Activated CD4-positive, alpha-beta T cell treated with anti-CD3 and anti-CD28 coated beads, Interleukin-2, amount 50 U/mL, for 4 hours (primary cell): ENCODE results near the gene GALK1.
"Not testable (repeated sequence)": the region's sequence is repeated elsewhere in the genome, so short reads cannot be mapped to it uniquely, and the experiment has no call there.

Experiments
- DNase-seq, 2 experiments: peaks; one replicate each; pipeline ENCODE4 v3.0.0-alpha.2; 2020

Gene GALK1

DNA sequence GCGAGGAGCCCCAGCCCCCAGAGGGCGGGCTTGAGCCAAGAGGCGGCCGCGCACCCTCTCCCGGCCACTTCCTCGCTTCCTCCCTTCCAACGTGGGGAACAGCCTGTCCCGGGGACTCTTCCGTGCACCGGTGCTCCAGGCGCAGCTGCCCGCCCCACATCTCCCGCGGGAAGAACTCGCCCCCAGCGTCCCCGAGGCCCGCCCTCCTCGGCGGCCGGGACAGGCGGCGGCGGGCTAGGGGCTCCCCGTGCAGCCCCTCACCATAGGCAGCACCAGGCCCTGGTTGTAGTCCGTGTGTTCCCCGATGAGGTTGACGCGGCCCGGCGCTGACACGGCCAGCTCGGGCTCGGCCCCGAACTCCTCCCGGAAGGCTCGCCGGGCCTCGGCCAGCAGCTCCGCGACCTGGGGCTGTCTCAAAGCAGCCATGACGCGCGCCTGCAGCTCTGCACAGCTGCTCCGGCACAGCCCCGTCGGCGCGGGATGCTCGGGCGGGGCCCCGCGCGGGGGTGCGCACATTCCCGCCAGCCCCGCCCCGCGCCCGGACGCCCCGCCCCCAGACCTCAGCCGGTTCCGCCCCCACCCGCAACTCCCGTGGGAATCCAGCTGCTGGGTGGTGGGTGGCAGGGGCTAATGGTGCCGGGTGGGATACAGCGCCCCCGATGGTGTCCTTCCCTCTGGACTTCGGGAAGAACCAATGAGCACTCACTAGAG, at the start of gene GALK1:
Gene GALK1, minus strand, starts transcription at position 482 of the 711 bp plus-strand sequence. Its CDS starts 56 bp downstream, at position 426.
- peak; percentile 64 to 67 for DNase-seq

DNA sequence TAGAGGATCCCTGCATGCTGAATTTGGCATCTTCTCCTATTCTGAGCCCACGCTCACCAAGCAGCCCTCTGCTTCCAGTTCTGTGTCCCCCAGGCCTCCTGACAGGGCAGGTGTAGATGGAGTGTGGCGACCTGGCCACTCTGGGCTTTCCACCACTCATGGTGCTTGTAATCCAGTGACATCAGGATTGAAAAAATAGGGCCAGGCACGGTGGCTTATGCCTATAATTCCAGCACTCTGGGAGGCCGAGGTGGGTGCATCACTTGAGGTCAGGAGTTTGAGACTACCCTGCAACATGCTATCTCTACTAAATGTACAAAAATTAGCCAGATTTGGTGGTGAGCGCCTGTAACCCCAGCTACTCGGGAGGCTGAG, 49.0 kb upstream of the GALK1 start:
- DNase-seq, result no peak

DNA sequence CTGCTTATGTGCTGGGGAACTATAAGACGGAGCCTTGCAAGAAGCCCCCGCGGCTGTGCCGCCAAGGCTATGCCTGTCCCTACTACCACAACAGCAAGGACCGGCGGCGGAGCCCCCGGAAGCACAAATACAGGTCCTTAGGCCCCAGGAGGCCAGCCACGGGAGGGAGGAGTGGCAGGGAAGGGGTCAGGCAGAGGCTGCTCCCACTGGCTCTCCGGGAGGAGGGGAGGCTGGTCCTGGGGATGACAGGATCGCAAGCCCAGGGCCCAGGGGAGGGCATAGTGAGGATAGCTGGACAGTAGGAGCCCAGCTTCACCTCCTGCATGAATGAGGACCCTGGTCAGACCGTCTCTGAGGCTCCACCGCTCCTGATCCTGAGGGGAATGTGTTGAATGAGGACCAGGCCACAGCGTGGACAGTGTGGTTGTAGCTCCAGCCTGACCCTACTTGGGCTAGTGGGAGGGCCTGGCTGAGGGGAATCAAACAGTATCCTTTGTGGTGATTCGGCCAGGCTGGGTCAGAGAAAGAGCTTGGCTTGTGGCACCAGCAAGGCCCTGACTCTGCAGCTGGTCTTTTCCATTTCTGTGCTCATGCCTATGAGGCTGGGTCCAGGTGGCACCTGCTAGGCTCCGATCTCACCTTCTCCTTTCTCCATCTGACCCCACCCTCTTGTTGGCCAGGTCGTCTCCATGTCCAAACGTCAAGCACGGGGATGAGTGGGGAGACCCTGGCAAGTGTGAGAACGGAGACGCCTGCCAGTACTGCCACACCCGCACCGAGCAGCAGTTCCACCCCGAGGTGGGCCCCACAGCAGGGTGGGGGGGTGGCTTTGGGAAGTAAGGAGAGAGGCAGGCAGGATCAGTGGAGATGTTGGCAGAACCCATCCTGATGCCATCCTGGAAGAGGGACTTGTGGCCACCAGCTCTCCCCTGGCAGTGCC, 48.4 kb upstream of the GALK1 start:
- DNase-seq, result no peak

DNA sequence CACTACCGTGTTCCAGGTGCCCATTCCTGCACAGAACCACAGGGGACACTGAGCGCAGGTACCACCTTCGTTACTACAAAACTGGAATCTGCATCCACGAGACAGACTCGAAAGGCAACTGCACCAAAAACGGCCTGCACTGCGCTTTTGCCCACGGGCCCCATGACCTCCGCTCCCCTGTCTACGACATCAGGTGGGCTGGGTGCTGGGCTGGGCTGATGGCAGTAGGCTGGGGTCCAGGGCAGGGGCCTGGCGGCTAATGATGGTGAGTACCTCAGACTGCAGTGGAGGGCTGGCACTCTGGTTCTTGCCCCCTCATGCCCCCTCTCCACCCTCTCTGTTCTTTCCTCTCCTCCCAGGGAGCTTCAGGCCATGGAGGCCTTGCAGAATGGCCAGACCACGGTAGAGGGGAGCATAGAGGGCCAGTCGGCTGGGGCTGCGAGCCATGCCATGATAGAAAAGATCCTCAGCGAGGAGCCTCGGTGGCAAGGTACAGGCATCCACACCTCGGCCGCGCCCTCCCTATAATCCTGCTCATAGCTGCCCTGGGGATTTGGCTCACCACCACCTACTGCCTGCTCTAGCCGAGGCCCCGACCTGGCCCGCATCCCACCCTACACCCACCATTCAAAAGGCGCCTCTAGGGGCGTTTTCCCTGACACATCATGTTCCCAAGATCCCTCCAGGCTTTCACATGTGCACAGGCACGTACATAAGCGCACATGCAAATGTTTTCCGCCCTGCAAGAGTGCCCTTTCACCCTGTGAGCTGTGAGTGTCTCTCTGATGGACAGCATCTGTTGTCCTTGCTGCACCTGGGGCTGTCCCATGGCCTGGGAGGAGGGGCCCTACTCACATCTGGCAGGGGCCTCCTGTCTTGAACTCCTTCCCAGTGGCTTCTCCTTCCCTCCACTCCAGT, 47.4 kb upstream of the GALK1 start:
- DNase-seq, result no peak

DNA sequence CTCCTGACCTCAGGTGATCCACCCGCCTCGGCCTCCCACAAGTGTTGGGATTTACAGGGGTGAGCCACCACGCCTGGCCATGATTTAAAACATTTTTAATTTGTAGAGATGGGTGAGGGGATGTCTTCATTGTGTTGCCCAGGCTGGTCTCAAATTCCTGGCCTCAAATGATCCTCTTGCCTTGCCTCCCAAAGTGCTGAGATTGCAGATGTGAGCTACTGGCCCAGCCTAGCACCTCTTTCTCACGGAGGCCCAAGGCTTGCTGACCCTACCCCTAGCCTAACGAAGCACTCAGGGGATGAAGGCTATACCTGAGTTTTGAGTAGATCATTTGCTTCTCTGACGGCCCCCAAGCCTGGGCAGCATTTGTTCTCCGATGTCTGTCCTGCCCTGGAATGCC, 46.2 kb upstream of the GALK1 start:
- no peak for DNase-seq

DNA sequence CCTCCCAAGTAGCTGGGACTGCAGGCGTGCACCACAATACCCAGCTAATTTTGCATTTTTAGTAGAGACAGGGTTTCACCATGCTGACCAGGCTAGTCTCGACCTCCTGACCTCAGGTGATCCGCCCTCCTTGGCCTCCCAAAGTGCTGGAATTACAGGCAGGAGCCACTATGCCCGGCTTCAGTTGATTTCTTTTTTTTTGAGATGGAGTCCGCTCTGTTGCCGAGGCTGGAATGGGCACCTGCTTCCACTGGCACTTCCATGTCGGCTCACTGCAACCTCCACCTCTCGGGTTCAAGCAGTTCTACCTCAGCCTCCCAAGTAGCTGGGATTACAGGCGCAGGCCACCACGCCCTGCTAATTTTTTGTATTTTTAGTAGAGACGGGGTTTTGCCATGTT, 45.8 kb upstream of the GALK1 start:
- DNase-seq, result not testable (repeated sequence)

DNA sequence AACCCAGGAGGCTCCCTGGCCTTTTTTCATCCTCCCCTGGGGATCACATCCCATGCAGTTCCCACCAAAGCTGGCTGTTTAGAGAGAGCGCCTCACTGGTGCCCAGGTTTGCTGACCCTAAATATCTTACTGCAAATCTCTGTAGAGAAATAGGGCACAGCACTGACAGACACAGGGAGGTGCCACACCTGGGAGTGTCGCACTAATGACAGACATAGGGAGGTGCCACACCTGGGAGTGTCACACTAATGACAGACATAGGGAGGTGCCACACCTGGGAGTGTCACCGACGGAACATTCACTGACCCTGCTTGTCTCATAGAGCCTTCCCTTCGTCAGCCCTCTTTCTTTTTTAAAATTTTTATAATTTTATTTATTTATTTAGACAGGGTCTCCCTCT, 45.2 kb upstream of the GALK1 start:
- no peak for DNase-seq

DNA sequence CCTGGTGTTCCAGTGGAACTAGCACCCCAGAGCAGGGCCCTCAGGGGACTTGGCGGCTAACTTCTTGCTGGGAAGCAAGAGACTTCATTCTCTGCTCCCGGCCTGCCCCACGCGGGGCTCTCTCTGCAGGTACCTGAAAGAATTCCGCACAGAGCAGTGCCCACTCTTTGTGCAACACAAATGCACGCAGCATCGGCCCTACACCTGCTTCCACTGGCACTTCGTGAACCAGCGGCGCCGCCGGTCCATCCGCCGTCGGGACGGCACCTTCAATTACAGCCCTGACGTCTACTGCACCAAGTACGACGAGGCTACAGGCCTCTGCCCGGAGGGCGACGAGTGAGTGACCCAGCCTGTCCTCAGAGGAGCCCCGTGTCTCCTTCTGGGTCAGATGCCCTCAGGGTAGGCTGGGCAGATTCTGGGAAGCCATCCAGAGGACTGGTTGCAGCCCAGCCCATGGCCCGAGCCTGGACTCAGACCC, 44.7 kb upstream of the GALK1 start:
- DNase-seq, result no peak

DNA sequence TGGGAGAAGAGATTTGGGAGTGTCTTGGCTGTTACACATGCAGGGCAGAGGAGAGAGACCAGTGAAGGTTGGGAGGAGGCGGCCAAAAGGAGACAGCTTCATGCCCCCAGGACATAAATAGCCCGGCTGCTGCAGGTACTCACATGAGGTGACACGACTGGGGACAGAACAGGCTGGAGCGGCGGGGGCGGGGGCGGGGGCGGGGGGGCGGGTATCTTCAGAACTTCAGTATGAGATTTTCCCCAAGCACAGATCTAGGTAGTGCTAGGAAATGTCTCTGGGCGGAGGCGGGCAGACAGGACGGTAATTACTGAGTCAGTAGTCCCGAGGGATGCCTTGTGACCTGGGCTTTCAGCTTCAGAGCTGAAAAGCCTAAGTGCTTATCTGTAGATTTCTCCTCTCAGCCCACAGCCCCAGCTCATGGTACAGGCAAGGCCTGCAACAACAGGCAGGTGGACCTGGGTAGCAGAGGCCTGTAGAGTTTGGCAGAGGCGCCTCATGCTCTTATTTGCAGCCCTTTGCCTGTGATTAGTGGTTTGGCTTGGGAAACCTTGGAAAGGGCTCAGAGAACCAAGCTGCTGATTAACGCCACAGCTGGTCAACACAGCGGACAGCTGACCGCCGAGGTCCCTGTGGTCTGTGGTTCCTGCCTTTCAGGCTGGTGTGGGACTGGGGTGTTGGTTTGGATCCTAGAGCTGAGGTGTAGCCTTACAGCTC, 44.1 kb upstream of the GALK1 start:
- peak in 1 of 2 experiments; percentile 21 for DNase-seq

DNA sequence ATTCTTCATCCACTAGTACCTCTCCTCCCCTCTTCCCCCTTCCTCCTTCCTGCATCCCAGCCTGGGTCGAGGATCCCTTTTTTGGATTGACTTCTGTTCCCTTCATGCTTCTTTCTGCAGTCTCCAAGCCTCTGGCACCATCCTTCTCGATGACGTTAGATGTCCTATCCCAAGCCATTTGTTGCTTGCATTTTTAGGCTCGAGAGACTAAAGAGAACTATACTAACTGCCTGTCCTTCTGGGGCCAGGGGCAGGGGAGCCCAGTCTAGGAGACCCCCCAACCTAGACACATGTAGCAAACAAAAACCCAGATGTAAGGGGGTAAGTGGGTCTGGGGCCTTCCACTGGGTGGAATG, 43.5 kb upstream of the GALK1 start:
- DNase-seq, result no peak

DNA sequence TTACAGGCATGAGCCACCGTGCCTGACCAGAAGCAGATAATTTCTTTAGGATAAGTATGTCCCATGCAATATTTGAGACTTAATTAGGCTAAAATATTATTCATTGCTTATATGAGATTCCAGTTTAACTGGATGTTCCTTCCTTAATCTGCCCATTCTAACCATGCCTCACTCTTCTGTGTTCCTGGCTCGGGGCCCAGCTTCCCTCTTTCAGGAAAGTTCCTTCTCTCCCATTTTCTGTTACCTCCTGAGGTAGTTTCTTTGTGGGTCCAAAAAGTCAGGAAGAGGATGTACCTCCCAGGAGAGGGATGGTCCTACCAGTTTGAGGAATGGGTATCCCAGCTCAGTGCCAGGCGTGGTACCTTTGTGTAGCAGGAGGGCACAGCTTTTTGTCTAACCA, 42.9 kb upstream of the GALK1 start:
- no peak for DNase-seq

DNA sequence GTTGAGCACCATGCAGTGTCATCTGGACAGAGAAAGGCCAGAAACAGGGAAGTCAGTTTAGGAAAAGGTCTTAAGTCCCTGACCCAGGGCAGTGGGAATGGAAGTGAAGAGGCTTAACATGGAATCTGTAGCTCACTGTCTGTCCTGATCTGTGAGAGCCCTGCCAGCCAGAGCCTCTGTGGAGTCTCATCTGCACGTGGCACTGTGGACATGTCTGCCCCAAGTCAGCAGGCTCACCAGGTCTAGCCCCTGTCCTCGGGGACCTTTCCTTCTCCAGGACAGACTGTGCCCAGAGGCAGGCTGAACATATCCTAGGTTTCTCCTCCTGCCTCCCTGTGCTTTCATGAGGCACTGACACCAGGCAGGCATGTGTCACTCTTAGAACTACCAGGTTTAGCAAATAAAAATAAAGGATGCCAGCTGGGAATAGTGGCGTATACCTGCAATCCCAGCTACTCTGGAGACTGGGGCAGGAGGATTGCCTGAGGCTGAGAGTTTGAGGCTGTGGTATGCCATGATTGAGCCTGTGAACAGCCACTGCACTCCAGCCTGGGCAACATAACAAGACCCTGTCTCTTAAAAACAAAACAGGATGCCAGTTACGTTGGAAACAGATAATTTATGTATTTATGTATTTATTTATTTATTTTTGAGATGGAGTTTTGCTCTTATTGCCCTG, 42.0 kb upstream of the GALK1 start:
- DNase-seq, result no peak

DNA sequence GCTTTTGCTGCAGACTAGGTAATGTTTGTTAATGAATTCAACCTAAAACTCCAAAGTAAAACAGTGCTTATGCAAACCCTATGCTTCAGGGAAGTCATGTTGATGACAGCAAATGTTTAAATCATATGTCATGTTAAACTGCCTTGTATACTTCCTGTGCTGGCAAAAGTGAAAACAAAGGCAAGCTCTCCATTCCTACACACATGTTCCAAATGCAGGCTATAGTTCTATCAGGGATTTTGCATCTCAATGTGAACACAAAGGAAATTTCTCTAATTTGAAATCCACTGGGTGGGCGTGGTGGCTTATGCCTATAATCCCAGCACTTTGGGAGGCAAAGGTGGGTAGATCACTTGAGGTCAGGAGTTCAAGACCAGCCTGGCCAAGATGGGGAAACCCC, 38.9 kb upstream of the GALK1 start:
- no peak for DNase-seq

DNA sequence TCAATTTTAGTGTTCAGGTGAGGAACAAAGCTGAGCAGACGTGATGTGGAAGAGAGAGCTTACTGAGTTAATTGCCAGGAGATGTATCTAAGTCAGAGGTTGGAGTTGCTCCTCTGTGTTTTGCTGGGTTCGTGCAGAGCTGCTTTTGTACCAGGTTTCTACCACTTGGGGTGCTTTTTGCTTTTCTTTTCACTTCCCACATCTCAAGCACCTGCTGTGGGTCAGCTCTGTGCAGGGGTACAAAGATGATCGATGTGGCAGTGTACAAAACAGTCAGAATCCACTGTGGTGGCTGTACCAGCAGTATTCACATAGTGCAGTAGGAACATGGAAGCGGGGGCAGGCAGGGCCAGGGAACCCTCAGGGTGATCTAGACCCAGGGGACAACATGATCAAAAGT, 34.4 kb upstream of the GALK1 start:
- no peak for DNase-seq

DNA sequence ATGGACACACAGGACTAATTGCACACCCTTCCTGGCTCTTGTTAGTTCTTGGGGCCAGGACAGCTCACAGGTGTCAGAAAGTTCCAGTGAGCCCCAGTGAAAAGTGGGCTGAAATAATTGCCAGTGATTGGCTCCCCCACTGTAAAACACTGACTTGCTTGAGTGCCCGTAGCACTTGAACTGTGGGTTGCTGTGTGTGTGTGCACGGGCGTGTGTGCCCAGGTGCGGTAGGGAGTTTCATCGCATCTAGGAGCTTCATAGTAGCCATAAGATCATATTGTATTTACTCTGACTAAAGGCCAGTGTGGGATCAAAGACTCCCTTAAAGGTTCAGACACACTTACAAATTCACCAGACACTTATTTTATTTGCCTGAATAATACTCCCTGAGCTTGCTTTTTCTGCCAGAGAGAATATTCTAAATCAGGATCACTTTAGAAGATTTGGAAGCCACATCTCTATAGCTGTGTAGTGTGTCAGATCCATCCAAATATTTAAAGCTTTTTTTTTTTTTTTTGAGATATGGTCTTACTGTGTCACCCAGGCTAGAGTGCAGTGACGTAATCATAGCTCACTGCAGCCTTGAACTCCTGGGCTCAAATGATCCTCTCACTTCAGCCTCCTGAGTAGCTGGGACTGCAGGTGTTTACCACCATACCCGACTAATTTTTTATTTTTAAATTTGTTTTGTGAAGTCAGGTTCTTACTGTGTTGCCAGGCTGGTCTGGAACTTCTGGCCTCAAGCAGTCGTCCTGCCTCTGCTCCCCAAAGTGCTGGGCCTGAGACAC, 31.0 kb upstream of the GALK1 start:
- no peak for DNase-seq

DNA sequence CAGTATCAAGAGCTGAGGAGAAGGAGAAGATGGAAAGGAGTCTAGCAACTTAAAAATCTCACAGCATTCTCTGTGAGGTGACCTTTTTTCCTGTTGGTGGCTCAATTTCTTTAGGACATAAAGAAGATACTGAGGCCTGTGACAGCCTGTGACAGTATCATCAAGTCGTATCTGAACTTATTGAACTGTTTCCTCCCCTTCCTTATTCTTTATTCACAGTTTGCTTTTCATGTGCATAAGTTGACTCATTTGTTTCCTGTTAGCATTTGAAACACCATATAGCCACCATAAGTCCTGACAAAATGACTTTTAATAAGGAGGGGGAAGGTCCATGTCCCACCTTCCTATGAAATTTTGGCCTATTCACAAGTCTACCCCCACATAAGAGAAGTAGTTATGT, 28.5 kb upstream of the GALK1 start:
- no peak for DNase-seq

DNA sequence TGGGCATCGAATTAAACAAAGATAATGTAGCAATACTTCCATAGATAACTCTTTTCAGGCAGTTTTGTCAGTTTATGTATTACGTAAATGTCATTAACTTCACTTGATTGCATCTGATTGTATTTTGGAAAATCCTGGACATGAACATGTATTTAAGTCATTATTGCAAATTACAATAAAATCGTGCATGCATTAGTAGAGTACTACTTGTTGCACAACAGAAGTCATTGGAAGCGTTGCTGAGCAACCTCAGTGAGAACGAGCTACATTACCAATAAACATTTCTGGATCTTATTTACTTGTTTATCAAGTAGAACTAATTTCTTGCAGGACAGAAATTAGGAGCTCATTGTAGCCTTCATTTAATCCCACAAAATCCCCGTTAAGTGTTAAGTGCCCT, 26.3 kb upstream of the GALK1 start:
- no peak for DNase-seq

DNA sequence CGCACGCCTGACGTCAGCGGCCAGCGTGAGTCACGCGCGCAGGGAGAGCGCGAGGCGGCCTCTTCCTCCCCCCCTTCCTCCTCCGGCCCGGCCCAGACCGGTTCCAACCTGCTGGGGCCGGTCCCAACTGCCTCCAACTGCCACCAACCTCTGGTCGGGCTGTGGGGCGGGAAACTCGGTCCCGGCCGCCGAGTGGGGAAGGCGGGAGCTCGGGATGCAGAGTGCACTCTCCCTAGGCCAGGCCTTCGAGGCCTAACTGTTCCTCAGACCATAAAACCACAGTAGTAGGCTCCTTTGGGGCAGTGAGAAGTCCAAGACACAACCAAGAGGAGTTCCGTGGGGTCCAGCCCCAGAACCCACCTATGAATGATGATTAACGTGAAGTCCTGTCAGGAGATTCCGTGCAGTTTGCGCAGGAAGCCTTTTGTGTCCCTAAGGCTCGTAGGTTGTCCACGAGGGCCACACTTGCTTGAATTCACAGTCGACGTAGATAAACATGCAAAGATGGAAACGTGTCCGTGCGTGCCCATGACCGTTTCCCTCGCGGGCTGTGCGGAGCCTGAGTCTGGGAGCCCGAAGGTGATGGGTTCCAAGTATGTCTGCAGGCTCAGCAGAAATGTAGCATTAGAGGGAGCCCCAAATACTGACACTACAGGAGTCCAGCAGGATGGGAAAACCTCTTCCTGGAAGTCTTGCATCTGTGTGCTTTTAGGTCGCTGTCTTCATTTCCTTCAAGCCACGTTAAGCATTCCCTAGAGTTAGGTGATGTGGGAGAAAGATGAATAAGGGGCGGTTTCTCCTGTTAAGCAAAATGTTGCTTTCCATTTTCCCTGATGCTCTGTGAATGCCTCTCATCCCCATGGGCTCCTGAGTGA, 20.3 kb upstream of the GALK1 start:
- peak; percentile 12 to 21 for DNase-seq

DNA sequence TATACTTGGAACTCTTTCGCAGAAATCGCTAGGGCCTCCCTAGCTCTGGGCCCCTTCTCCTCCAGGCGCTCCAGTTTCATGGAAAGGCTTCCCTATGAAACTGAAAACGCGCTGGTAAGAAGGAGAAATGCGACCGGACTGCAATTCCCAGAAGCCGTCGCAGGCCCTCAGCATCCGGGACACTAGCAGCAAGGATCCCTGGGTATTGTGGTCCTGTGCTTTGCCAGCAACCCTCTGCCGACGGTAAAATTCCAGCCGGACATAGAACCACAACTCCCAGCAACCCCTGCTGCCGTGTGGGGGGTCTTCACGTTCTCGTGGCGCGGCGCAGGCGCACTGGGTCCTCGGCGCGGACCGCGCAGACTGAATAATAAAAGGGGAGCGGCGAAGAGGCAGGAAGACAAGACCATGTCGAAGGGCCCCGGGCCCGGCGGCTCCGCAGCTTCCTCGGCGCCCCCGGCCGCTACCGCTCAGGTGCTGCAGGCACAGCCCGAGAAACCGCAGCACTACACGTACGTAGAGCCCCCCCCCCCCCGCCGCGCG, 19.6 kb upstream of the GALK1 start, which contains the start of gene UNK:
Gene UNK, plus strand, starts transcription at position 334 of the 543 bp plus-strand sequence. Its CDS starts 75 bp downstream, at position 409.
- DNase-seq, result peak; percentile 92 to 93
